Measurements from ENCODE around the gene PACS2. TPM values are rescaled to one million over a fixed set of nuclear protein-coding genes. Genes with fewer than 3 reads are reported as not detected.

PACS2 gene
- total and polyA plus RNA-seq, 2 of the 8 experiments (the other 6 are each of a cell fraction or from before 2014, with no cell fraction given) = 38.0 to 62.8 TPM

- peaks cover 29% of the 10 kb centered on the region for H3K79me1 ChIP-seq (ENCODE audit: low read depth, low read length)
- H3K18ac ChIP-seq (ENCODE audit: extremely low read depth, low read length) = no peak overlapping the region
- DNase-seq (ENCODE audit: low read depth in 1 of 2, low spot score in 2 of 2) = no peak
- no peak overlapping the region for H2BK120ac ChIP-seq (replicated peaks; ENCODE audit: low read depth, low read length)
- H3K56ac ChIP-seq (replicated peaks; ENCODE audit: insufficient read length, low read depth, low read length) = no peak overlapping the region
- 91% methylated on average over 26 of the region's 26 CpGs; no CpG with 5 or more reads in 1 of the 2 experiments for WGBS, 2 experiments (ENCODE audit: extremely low coverage in 1 of 2, insufficient coverage in 1 of 2, insufficient read length in 1 of 2, insufficient replicate concordance in 2 of 2, low coverage in 1 of 2, low lambda C conversion rate in 2 of 2, missing lambda C conversion rate in 1 of 2)
- no peaks in the 10 kb centered on the region for H3K27me3 ChIP-seq (replicated peaks in 1 of 4; ENCODE audit: control insufficient read depth in 3 of 4, extremely low read depth in 1 of 4, insufficient read depth in 3 of 4, low read length in 3 of 4)
- TF ChIP-seq SIRT6 (IDR thresholded peaks at IDR 0.05; ENCODE audit: low read length) (no peak), JUND (IDR thresholded peaks at IDR 0.05; ENCODE audit: low read length) (no peak), ATF2 (IDR thresholded peaks at IDR 0.05; ENCODE audit: low read length) (no peak), SP1 (IDR thresholded peaks at IDR 0.05; ENCODE audit: low read depth, low read length) (no peak), EGR1 (IDR thresholded peaks at IDR 0.05; ENCODE audit: borderline replicate concordance, low read depth, low read length) (no peak), KDM1A (IDR thresholded peaks at IDR 0.05; ENCODE audit: borderline replicate concordance, low read length) (peak; percentile 25; the same call in 1 of the 2 replicates), CEBPB (IDR thresholded peaks at IDR 0.05; ENCODE audit: low read depth, low read length) (no peak)
- no peaks in the 10 kb centered on the region for H3K36me3 ChIP-seq (ENCODE audit: control insufficient read depth in 2 of 4, insufficient read depth in 4 of 4, low read length in 3 of 4)
- H3K4ac ChIP-seq (replicated peaks; ENCODE audit: insufficient read length, low read depth, low read length) = no peak overlapping the region
- no peak overlapping the region for H2AFZ ChIP-seq (ENCODE audit: low read length)
- no peaks in the 10 kb centered on the region for H3K9me3 ChIP-seq (ENCODE audit: insufficient read depth in 2 of 2, low read depth in 1 of 2, low read length in 1 of 2)
- H3K79me2 ChIP-seq (ENCODE audit: control insufficient read depth in 1 of 2, insufficient read depth in 2 of 2, low read length in 2 of 2) = peaks cover 0 to 48% of the 10 kb centered on the region in 2 experiments; a peak in 2 of 4 replicates
- H2BK5ac ChIP-seq (ENCODE audit: low read depth, low read length) = peak overlapping the region; percentile 35; the same call in 1 of the 2 replicates
- H4K91ac ChIP-seq (replicated peaks; ENCODE audit: insufficient read length, low read length) = no peak overlapping the region
- H4K8ac ChIP-seq (ENCODE audit: extremely low read depth, insufficient read depth, low read length) = no peak overlapping the region
- no peak overlapping the region for H3K14ac ChIP-seq (ENCODE audit: insufficient read length)
- H3K4me3 ChIP-seq (ENCODE audit: extremely low read depth in 1 of 4, insufficient read depth in 2 of 4, low read depth in 3 of 4, low read length in 4 of 4) = no peak overlapping the region
- no peak overlapping the region for H4K5ac ChIP-seq (ENCODE audit: insufficient read length, low read depth, low read length)
- POLR2A ChIA-PET (ENCODE audit: partially characterized antibody) = no interaction called here
- peaks cover 19 to 46% of the 10 kb centered on the region in 2 experiments for H4K20me1 ChIP-seq (replicated peaks in 1 of 2; ENCODE audit: control insufficient read depth in 1 of 2, insufficient read depth in 2 of 2, low read length in 2 of 2)
- H2BK12ac ChIP-seq (ENCODE audit: low read depth, low read length) = no peak overlapping the region
- no peak overlapping the region for H3K4me2 ChIP-seq (ENCODE audit: insufficient read depth in 1 of 2, low read depth in 2 of 2, low read length in 2 of 2)
- no peak overlapping the region for H3K23ac ChIP-seq (ENCODE audit: insufficient read length)
- H2BK20ac ChIP-seq (ENCODE audit: low read length) = no peak overlapping the region
- no peak overlapping the region for H2BK15ac ChIP-seq (ENCODE audit: low read length)
- no peak overlapping the region for H3K9ac ChIP-seq (replicated peaks in 1 of 4; ENCODE audit: extremely low read depth in 1 of 4, low read depth in 3 of 4, low read length in 3 of 4)
- no peak for FAIRE-seq
- peaks cover 0 to 8% (median 1%) of the 10 kb centered on the region in 4 experiments; a peak in 3 of 7 replicates for H3K4me1 ChIP-seq (replicated peaks in 1 of 4; ENCODE audit: control insufficient read depth in 3 of 4, insufficient read depth in 4 of 4, low read length in 3 of 4)
- H3K23me2 ChIP-seq (ENCODE audit: low read depth, low read length) = no peaks in the 10 kb centered on the region
- no peak overlapping the region for H2AK5ac ChIP-seq (ENCODE audit: low read depth, low read length)
- CTCF ChIA-PET (ENCODE audit: partially characterized antibody) = interaction anchor here (0.8 to 1.1 kb wide), 3 partner anchors 9 to 35 kb away, joined by 3 to 4 read pairs (median 4); partner anchors contain the start of gene BRF1
- H3K27ac ChIP-seq (ENCODE audit: low read depth, low read length) = no peak overlapping the region
Measured at GRCh38 chr14:105336477-105337287, 22.1 kb downstream of the PACS2 start.

Data from H1 (cell line).